HG03521 (cell line): ENCODE results near the gene CCL21.

Source experiments
- ATAC-seq: cut with Tn5 transposase; IDR thresholded peaks from one replicate; pipeline ENCODE4 v1.9.1; 2021; ENCODE audit warnings: mild to moderate bottlenecking, moderate library complexity; ENCODE audit not compliant: unreplicated experiment

Gene CCL21

DNA sequence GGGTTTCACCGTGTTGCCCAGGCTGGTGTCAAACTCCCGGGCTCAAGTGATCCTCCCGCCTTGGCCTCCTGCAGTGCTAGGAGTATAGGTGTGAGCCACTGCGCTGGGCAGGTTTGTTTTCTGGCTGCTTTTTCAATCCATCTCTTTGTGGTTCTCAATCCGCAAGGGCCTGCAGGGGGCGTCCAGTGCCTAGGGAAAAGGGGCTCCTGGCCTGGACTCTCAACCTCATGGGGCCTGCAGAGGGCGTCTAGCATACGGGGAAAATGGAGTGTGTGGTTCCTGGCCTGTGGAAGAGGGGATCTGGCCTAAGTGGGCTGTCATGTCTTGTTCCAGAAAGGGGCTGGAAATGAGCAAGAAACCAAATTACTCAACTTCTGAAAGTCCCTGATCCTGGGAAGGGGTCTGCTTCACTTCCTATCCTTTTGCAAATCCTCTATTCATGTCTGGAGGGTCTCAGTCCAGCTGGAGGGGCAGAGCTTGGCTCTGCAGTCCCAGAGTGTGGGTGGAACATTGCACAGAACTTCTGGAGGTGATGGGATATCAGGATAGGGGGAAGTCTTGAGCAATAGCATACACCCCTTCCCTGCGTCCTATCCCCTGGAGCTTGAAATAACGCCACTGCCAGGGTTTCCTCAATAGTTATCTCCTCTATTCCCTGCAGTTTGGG, 34.8 kb downstream of the CCL21 start:
- ATAC-seq: no peak

DNA sequence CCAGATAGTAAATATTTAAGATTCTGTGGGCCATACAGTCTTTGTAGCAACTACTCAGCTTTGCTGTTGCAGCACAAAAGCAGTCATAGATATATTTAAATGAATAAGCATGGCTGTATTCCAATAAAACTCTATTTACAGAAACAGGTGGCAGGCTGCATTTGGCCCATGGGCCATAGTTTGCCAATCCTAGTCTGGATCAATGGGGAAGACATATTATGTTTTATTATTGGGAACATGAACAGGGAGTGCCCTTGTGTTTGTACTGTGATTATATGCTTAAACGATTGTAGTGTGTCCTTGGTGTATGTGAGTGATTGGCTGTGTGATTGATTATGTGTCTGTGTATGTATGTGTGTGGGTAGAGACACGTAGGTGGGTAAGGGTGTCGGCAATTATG, 35.5 kb downstream of the CCL21 start:
- ATAC-seq: no peak

DNA sequence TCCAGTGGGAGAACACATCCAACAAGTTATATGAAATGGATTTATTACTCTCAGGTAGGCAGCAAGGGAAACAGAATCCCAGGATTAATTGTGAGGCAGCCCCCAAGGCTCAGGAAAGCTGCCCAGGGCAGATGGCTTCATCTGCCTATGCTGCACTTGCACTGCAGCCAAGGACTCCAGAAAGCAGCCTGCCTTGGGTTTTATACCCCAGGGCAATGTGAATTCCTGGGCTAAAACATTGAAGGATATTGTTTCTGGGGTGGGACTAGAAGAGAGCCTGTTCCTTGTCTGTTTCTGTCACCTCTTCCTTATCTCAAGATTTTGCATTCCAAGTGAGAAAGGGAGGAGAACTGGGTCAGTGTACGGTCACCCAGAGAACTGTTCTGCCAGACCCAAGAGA, 38.6 kb downstream of the CCL21 start:
- no peak for ATAC-seq

DNA sequence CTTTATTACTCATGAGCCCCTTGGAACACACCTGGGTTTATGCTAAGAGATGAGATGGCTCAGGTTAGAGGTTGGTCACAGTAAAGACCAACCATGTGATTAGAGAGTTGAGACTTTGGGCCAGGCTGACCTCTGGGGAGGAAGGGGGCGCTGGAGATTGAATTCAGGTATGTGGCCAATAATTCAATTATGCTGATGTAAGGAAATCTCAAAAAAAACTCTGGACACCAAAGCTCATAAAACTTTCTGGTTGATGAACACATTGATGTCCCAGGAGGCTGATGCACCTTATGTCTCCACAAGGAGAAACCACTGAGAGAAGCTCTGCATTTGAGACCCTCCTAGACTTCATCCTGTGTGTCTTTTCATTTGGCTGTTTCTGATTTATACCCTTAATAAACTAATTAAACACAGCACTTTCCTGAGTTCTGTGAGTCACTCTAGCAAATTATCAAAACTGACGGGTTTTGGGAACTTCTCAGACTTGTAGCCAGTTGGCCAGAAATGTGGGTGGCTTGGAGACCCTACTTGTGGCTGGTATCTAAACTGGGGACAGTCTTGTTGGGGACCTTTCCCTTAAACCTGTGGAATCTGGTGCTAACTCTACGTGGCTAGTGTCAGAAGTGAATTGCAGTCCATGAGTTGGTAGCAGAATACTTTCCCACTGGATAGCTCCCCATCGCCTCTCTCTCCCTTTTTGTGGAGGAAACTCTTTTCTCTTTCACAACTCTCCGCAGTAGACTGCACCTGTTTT, 40.0 kb downstream of the CCL21 start:
- ATAC-seq: no peak

DNA sequence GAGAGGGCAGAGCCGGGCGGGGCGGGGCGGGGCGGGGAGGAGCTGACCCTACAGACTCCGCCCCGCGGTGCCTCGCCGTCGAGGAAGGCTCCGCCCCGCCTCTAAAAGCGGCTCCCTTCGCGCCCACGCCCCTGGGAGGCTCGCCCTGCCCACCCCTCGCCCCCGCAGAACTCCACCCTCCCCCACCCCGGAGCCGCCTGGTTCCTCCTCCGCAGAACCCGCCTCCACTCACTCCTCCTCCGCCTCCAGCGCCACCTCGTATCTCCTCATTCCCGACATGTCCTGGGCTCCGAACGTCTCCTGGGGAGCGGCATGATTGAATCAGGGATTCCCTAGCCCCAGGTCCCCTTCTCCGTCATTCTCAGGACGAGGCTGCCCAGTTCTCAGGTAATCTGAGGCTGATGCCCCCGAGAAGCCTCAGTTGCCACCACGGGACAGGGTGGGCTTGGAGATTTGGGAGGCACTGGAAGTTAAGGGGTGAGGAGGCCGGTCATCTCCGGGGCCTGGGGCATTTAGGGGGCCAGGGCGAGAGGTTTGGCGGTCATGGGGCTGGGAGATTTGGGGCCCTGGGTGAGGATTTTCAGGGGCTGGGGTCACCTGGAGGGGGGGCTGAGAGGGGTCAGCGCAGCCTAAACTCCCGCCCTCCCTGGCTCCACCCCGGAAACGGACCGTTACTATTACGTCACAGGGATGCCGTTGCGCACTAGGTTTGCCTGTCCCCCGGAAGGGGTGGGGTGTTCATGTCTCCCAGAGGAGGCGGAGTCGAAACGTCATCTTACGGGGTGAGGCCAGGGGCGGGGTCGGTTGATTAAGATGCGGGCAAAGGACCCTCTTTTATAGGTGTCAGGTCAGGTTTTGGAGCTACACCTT, 44.3 kb downstream of the CCL21 start:
- peak; percentile 64 for ATAC-seq

DNA sequence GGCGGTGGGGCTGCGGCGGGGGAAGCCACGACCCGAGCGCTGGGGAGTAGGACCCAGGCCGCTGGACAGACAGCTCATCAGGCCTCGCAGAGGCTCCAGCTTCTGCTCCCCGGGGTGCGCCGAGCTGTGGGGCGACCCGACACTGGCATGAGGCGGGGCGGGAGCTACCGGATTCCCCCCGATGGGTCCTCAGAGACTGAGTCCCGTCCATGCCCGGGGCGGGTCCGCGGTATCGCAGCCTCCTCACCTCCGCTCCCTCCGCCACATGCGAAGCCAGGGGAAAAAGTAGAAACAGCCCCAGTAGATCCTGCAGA, 44.9 kb downstream of the CCL21 start:
- peak; percentile 17 for ATAC-seq

DNA sequence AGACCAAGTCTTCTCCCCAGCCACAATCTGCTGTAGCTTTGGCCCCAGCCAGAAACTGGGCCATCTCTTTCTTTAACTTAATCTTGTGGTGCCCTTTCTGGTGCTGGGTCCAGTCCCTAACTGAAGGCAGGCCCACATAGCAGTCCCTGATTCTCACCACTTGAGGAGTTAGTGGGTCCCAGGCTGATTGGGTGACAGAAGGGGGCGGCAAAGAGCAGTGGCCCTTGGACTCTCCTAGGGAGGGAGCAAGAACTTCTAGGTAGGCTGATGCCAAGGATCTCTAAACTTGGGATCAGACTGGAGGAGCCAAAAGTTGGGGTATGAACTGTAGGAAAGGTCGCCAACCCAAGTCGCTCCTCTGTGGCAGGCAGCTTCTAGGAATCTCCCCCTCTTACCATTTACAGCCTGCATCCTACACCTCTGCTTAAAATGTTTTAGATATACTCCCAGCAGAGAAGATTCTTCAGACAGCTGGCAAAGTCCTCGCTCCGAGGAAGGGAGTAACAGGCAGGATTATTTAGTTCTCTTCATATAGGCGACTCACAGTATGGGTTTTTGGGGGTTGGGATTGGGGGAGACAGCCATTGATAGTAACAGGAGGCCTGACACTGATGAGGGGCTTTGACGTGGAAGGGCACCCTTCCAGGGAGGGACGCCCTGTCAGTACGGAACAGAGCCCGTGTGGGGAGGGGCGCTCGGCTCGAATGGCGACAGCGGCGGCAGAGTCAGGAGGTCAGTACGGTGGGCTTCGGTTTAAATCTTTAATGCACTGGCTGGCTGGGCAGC, 45.5 kb downstream of the CCL21 start:
- peak; percentile 48 for ATAC-seq

DNA sequence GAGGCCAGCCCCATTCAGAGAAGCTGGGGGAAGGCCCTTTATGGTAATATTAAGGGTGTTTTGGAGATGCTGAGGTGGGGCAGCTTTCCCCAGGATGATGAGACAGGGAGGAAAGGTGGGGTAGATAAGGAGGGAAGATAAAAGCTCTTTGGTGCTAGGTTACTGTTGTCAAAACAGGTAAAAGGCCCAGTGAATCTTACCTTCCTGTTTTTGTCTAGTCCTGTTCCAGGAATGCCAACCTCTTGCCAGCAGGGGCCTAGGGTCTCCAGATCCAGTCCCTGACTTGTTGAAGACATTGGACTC, 46.7 kb downstream of the CCL21 start:
- ATAC-seq: no peak

DNA sequence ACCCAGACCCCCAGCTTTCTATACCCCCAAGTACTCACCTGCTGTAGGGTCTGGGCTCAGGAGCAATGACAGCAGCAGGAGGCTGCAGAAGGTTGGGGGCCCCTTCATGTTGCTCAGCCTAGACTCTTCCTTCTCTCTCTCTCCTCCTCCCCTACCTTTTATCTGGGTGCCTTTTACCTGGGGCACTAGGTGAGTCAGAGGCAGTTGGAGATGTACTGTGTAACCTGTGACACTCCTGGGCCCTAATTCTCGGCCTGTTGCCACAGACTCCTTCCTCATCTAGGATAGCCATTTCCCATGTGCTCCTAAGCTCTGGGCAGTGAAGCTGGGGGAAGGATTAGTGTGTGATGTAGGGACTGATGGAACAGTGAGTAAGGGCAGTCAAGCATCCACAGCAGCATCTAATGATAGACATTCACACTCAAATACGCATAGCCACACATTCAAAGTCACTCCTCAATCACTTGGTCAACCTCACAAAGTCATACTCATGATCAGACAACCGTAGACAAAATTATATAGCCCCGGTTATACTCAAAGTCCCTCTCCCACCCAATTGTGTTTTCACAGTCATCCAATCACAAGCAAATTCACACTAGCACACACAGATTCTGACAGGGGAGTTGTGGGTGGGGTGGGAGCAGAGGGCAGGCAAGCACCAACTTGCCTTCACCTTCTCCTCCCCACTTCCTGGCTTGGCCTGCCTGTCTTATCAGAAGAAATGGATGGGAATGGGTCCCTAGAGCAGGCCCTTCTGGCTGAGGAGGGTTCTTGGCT, 47.2 kb downstream of the CCL21 start, which contains the start of gene CCL27:
Gene CCL27, minus strand, starts transcription at position 132 of the 777 bp plus-strand sequence. Its CDS starts 24 bp downstream, at position 108.
- no peak for ATAC-seq

DNA sequence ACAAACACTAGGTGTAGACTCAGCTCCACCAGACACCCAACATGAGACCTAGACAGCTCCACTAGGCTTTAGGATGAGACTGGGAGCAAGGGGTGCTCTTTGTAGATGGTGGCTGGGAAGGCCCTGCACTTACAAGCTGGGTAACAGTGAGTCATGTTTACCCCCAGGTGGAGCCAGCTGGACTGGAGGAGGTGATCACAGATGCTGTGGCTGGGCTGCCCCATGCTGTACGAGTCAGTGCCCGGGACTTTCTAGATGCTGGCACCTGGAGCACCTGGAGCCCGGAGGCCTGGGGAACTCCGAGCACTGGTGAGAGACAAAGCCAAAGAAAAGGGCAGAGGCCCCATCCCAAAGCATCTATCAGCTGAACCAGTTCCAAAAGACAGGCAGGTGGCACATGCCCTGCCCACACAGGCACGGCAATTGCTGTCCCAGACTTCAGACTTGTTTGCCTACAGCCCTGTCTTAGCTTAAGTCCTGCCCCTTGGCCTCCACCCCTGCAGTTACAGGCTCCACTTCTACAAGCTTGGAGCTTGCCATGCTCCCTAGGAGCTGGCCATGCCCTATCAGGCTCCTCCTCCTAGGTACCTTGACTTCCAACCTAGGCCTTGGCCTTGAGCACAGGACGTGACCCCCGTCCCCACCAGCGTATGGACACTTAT, 50.2 kb downstream of the CCL21 start:
- no peak for ATAC-seq
